ENCODE data around the gene ABHD17A.
"Not testable (repeated sequence)": the region's sequence is repeated elsewhere in the genome, so short reads cannot be mapped to it uniquely, and the experiment has no call there.

The ABHD17A gene

DNA sequence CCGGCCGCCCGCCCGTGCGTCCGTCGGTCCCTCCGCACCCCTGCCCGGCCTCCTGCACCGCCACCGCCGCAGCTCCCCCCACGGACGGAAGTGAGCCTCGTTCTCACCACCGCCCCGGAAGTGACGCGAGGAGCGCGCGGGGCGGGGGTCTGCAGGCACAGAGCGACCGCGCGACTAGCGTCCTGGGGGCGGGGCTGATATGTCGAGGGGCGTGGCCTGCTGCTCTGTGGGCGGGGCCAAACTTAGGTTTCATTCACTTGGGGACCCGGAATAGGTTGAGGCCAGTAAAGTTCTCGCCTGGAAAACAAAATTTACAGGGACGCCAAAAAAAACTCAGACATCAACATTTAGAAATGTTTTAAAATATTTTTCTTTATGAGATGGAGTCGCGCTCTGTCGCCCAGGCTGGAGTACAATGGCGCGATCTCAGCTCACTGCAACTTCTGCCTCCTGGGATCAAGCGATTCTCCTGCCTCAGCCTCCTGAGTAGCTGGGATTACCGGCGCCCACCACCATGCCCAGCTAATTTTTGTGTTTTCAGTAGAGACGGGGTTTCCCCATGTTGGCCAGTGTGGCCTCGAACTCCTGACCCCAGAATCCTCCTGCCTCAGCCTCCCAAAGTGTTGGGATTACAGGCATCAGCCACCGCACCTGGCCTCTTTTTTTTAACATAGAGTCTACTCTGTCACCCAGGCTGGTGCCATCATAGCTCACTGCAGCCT, at the start of gene ABHD17A:
Gene ABHD17A, minus strand, starts transcription at position 99 of the 722 bp plus-strand sequence. CDS start 3,930 bp downstream, outside the sequence.
- H3K4me1 ChIP-seq (ENCODE audit: control insufficient read depth, insufficient read depth, low read length); H3K27ac ChIP-seq (ENCODE audit: low read length); H3K9me3 ChIP-seq (ENCODE audit: control insufficient read depth, insufficient read depth, low read length); H3K36me3 ChIP-seq (ENCODE audit: control insufficient read depth, insufficient read depth, low read length); H3K27me3 ChIP-seq (ENCODE audit: control insufficient read depth, insufficient read depth, low read length): not testable (repeated sequence)
- DNase-seq (ENCODE audit: low read depth, low spot score): peak; percentile 60
- peak within 1 kb of the TSS; percentile 83 for H3K4me3 ChIP-seq (ENCODE audit: low read length)
- no CpG with 5 or more reads among the region's 46 CpGs for WGBS (ENCODE audit: insufficient coverage, insufficient read length)

DNA sequence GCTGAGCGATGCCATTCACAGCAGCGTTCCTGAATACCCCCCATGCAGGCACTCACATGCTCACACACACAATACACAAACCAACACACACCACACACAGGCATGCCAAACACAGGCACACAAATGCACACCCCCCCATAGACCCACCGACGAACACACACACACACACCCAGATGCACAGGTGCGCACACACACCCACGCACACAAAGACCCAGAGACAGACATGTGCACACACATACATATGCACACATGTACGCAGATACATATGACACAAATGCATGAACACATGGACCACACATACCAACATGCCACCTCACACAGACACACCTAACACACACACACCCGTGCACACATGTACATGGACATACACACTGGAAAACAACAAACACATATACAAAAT, 48.6 kb upstream of the ABHD17A start:
- Histone ChIP-seq H3K4me1 (ENCODE audit: control insufficient read depth, insufficient read depth, low read length) (0 out of 2 replicates have a peak, but pooled peaks cover 5% of the 10 kb centered on the region), H3K9me3 (ENCODE audit: control insufficient read depth, insufficient read depth, low read length) (no peaks in the 10 kb centered on the region), H3K36me3 (ENCODE audit: control insufficient read depth, insufficient read depth, low read length) (no peaks in the 10 kb centered on the region), H3K4me3 (ENCODE audit: low read length) (no peak overlapping the region), H3K27ac (ENCODE audit: low read length) (no peak overlapping the region), H3K27me3 (ENCODE audit: control insufficient read depth, insufficient read depth, low read length) (no peaks in the 10 kb centered on the region)
- DNase-seq (ENCODE audit: low read depth, low spot score): no peak
- WGBS (ENCODE audit: insufficient coverage, insufficient read length): no CpG with 5 or more reads among the region's 8 CpGs

DNA sequence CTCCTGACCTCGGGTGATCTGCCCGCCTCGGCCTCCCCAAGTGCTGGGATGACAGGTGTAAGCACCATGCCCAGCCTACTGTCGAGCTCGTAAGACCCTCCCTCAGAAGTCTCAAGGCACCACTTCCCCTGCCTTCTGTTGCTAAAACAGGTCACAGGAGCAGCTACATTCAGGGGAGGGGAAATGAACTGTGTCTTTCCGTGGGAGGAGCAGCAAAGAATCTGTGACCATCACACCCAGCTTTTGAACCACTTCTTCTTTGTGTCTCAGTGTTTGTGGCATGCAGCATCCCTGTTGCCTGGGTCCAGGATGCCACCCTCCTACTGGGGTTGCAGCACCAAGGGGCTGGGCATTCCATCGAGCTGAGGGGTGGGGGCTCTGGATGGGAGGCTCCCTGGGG, 47.9 kb upstream of the ABHD17A start:
- WGBS (ENCODE audit: insufficient coverage, insufficient read length): no CpG with 5 or more reads among the region's 7 CpGs
- no peaks in the 10 kb centered on the region for H3K27me3 ChIP-seq (ENCODE audit: control insufficient read depth, insufficient read depth, low read length)
- no peaks in the 10 kb centered on the region for H3K9me3 ChIP-seq (ENCODE audit: control insufficient read depth, insufficient read depth, low read length)
- no peak overlapping the region for H3K27ac ChIP-seq (ENCODE audit: low read length)
- no peak for DNase-seq (ENCODE audit: low read depth, low spot score)
- no peak overlapping the region for H3K4me3 ChIP-seq (ENCODE audit: low read length)
- H3K36me3 ChIP-seq (ENCODE audit: control insufficient read depth, insufficient read depth, low read length): no peaks in the 10 kb centered on the region
- H3K4me1 ChIP-seq (ENCODE audit: control insufficient read depth, insufficient read depth, low read length): 0 out of 2 replicates have a peak, but pooled peaks cover 5% of the 10 kb centered on the region

GRCh38 chr19:1932395-1932794, 47.1 kb upstream of the ABHD17A start:
- no peak overlapping the region for H3K27ac ChIP-seq (ENCODE audit: low read length)

DNA sequence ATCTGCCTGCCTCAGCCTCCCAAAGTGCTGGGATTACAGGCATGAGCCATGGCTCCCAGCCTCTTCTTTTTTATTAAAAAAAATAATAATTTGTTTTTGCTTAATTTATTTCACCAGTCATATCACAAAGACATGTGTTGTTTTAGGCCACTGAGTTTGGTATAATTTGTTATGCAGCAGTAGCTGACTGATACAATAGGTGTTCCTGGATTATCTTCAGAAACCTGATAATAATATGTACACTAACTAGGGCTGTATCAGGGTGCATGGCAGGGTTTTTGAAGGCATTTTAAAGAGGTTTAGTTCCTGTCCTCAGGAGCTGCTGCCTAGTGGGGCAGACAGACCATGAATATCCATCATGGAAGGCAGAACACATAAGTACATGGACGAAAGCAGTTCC, 46.1 kb upstream of the ABHD17A start:
- Histone ChIP-seq H3K9me3 (ENCODE audit: control insufficient read depth, insufficient read depth, low read length) (no peaks in the 10 kb centered on the region), H3K27ac (ENCODE audit: low read length) (no peak overlapping the region), H3K4me1 (ENCODE audit: control insufficient read depth, insufficient read depth, low read length) (0 out of 2 replicates have a peak, but pooled peaks cover 5% of the 10 kb centered on the region), H3K27me3 (ENCODE audit: control insufficient read depth, insufficient read depth, low read length) (no peaks in the 10 kb centered on the region), H3K4me3 (ENCODE audit: low read length) (no peak overlapping the region), H3K36me3 (ENCODE audit: control insufficient read depth, insufficient read depth, low read length) (no peaks in the 10 kb centered on the region)
- no peak for DNase-seq (ENCODE audit: low read depth, low spot score)
- no CpG with 5 or more reads among the region's 1 CpG for WGBS (ENCODE audit: insufficient coverage, insufficient read length)

More at GRCh38 chr19:1932395-1932794, 47.1 kb upstream of the ABHD17A start:
- no CpG with 5 or more reads among the region's 8 CpGs for WGBS (ENCODE audit: insufficient coverage, insufficient read length)
- Histone ChIP-seq H3K4me1 (ENCODE audit: control insufficient read depth, insufficient read depth, low read length) (0 out of 2 replicates have a peak, but pooled peaks cover 5% of the 10 kb centered on the region), H3K27me3 (ENCODE audit: control insufficient read depth, insufficient read depth, low read length) (no peaks in the 10 kb centered on the region), H3K4me3 (ENCODE audit: low read length) (no peak overlapping the region), H3K36me3 (ENCODE audit: control insufficient read depth, insufficient read depth, low read length) (no peaks in the 10 kb centered on the region), H3K9me3 (ENCODE audit: control insufficient read depth, insufficient read depth, low read length) (no peaks in the 10 kb centered on the region)
- no peak for DNase-seq (ENCODE audit: low read depth, low spot score)

GRCh38 chr19:1929021-1929742, 43.9 kb upstream of the ABHD17A start:
- H3K27me3 ChIP-seq (ENCODE audit: control insufficient read depth, insufficient read depth, low read length): no peaks in the 10 kb centered on the region
- DNase-seq (ENCODE audit: low read depth, low spot score): no peak
- H3K36me3 ChIP-seq (ENCODE audit: control insufficient read depth, insufficient read depth, low read length): peaks cover 6% of the 10 kb centered on the region
- no peak overlapping the region for H3K27ac ChIP-seq (ENCODE audit: low read length)
- no CpG with 5 or more reads among the region's 42 CpGs for WGBS (ENCODE audit: insufficient coverage, insufficient read length)
- H3K4me3 ChIP-seq (ENCODE audit: low read length): no peak overlapping the region
- no peaks in the 10 kb centered on the region for H3K9me3 ChIP-seq (ENCODE audit: control insufficient read depth, insufficient read depth, low read length)
- 0 out of 2 replicates have a peak, but pooled peaks cover 6% of the 10 kb centered on the region for H3K4me1 ChIP-seq (ENCODE audit: control insufficient read depth, insufficient read depth, low read length)

DNA sequence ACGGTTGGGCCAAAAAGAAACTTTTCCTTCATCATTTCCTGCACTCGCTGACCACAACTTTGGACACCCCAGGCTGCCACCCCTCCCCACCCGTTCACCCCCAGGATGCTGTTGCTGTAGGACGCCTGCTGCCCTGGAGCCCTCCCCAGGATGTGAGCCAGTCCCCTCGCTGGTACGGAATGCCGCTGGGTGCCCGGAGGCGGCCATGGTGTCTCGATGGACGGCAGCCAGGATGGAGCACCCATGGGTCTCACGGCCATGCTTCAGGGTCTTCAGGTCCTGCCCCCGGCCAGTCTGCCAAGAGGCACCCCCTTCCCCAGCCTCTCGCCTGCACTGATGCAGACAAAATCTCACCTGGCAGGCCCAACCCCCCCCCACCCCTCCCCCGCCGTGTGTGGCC, 40.2 kb upstream of the ABHD17A start:
- no CpG with 5 or more reads among the region's 16 CpGs for WGBS (ENCODE audit: insufficient coverage, insufficient read length)
- DNase-seq (ENCODE audit: low read depth, low spot score): no peak
- H3K27ac ChIP-seq (ENCODE audit: low read length): no peak overlapping the region
- 0 out of 2 replicates have a peak, but pooled peaks cover 6% of the 10 kb centered on the region for H3K4me1 ChIP-seq (ENCODE audit: control insufficient read depth, insufficient read depth, low read length)
- H3K9me3 ChIP-seq (ENCODE audit: control insufficient read depth, insufficient read depth, low read length): no peaks in the 10 kb centered on the region
- peaks cover 25% of the 10 kb centered on the region for H3K36me3 ChIP-seq (ENCODE audit: control insufficient read depth, insufficient read depth, low read length)
- H3K27me3 ChIP-seq (ENCODE audit: control insufficient read depth, insufficient read depth, low read length): no peaks in the 10 kb centered on the region
- no peak overlapping the region for H3K4me3 ChIP-seq (ENCODE audit: low read length)

DNA sequence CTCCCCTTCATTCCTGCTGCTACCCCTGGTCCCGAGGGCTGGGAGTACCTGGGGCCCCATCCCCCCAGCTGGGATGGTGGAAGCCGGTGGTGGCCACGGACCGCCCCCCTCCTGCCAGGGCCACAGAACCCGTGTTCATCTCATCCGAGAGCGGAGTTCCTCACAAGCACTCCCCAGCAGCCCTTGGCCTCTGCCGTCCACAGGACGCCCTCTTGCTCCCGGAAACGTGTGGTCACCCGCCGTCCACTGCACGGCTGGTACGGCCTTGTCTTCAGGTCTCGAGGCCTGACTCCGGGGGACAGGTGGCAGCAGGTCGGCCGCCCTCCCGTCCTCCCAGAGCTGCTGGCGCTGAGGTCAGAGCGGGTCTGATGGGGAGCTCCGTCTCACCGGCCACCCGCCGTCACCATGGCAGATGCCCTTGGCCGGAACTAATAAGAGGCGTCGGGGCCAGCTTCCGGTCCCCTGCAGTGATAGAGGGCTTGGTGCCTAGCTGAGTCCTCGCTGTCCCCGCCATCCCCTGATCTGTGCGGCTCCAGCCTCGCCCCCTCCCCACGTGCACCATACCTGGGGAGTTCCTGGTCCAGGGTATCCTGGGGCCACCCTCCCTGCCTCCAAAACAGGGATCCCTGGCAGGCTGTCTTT, 39.1 kb upstream of the ABHD17A start:
- Histone ChIP-seq H3K36me3 (ENCODE audit: control insufficient read depth, insufficient read depth, low read length) (peaks cover 31% of the 10 kb centered on the region), H3K4me1 (ENCODE audit: control insufficient read depth, insufficient read depth, low read length) (0 out of 2 replicates have a peak, but pooled peaks cover 3% of the 10 kb centered on the region), H3K27me3 (ENCODE audit: control insufficient read depth, insufficient read depth, low read length) (no peaks in the 10 kb centered on the region), H3K4me3 (ENCODE audit: low read length) (no peak overlapping the region), H3K9me3 (ENCODE audit: control insufficient read depth, insufficient read depth, low read length) (no peaks in the 10 kb centered on the region), H3K27ac (ENCODE audit: low read length) (no peak overlapping the region)
- WGBS (ENCODE audit: insufficient coverage, insufficient read length): no CpG with 5 or more reads among the region's 35 CpGs
- no peak for DNase-seq (ENCODE audit: low read depth, low spot score)

DNA sequence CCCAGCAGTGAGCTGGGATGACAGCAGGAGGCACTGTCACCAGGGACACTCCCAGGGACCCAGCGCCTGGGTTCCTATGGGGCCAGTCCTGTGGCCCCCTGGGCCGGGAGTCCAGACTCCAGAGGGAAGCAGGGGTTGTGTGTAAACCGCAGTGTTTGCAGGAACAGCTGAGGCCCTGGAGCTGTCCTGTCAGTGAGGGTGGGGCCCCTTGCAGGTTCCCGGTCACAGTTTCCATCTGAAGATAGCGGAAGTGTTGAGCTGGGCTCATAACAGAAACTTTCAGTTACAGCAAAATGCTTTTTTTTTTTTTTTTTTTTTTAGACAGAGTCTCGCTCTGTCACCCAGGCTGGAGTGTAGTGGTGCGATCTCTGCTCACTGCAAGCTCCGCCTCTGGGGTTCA, 38.0 kb upstream of the ABHD17A start:
- H3K27ac ChIP-seq (ENCODE audit: low read length): no peak overlapping the region
- H3K4me3 ChIP-seq (ENCODE audit: low read length): no peak overlapping the region
- H3K9me3 ChIP-seq (ENCODE audit: control insufficient read depth, insufficient read depth, low read length): no peaks in the 10 kb centered on the region
- H3K27me3 ChIP-seq (ENCODE audit: control insufficient read depth, insufficient read depth, low read length): no peaks in the 10 kb centered on the region
- no CpG with 5 or more reads among the region's 8 CpGs for WGBS (ENCODE audit: insufficient coverage, insufficient read length)
- peaks cover 36% of the 10 kb centered on the region for H3K36me3 ChIP-seq (ENCODE audit: control insufficient read depth, insufficient read depth, low read length)
- no peak for DNase-seq (ENCODE audit: low read depth, low spot score)
- 0 out of 2 replicates have a peak, but pooled peaks cover 1% of the 10 kb centered on the region for H3K4me1 ChIP-seq (ENCODE audit: control insufficient read depth, insufficient read depth, low read length)

DNA sequence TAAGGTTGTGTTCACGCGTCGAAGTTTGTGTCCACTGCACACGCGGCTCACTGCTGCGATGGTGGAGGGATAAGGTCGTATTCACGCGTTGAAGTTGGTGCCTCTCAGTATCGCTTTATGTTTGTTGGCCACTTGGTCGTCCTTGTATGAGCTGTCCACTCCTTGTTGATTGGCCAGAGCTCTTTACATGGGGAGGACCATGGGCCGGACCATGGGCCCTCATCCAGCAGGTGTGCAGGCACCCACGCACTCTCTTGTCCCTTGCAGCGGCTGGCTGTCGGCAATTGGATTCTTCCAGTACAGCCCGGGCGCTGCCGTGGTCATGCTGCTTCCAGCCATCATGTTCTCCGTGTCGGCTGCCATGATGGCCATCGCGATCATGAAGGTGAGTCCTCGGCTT, 37.5 kb upstream of the ABHD17A start:
- no peaks in the 10 kb centered on the region for H3K9me3 ChIP-seq (ENCODE audit: control insufficient read depth, insufficient read depth, low read length)
- no peak overlapping the region for H3K27ac ChIP-seq (ENCODE audit: low read length)
- 0 out of 2 replicates have a peak, but pooled peaks cover 1% of the 10 kb centered on the region for H3K4me1 ChIP-seq (ENCODE audit: control insufficient read depth, insufficient read depth, low read length)
- DNase-seq (ENCODE audit: low read depth, low spot score): no peak
- H3K36me3 ChIP-seq (ENCODE audit: control insufficient read depth, insufficient read depth, low read length): peaks cover 40% of the 10 kb centered on the region
- H3K4me3 ChIP-seq (ENCODE audit: low read length): no peak overlapping the region
- H3K27me3 ChIP-seq (ENCODE audit: control insufficient read depth, insufficient read depth, low read length): no peaks in the 10 kb centered on the region
- no CpG with 5 or more reads among the region's 23 CpGs for WGBS (ENCODE audit: insufficient coverage, insufficient read length)

Data from iPS DF 6.9 (cell line).